ENCODE results near the gene SCYL1.
"Not testable (repeated sequence)": the region's sequence is repeated elsewhere in the genome, so short reads cannot be mapped to it uniquely, and the experiment has no call there.

SCYL1 gene

DNA sequence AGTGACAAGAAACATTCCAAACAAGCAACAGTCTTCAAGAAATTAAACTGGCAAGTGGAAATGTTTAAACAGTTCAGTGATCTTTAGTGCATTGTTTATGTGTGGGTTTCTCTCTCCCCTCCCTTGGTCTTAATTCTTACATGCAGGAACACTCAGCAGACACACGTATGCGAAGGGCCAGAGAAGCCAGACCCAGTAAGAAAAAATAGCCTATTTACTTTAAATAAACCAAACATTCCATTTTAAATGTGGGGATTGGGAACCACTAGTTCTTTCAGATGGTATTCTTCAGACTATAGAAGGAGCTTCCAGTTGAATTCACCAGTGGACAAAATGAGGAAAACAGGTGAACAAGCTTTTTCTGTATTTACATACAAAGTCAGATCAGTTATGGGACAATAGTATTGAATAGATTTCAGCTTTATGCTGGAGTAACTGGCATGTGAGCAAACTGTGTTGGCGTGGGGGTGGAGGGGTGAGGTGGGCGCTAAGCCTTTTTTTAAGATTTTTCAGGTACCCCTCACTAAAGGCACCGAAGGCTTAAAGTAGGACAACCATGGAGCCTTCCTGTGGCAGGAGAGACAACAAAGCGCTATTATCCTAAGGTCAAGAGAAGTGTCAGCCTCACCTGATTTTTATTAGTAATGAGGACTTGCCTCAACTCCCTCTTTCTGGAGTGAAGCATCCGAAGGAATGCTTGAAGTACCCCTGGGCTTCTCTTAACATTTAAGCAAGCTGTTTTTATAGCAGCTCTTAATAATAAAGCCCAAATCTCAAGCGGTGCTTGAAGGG lies 20.0 kb upstream of the SCYL1 start:
- no peak for DNase-seq (ENCODE audit: extremely low spot score)

DNA sequence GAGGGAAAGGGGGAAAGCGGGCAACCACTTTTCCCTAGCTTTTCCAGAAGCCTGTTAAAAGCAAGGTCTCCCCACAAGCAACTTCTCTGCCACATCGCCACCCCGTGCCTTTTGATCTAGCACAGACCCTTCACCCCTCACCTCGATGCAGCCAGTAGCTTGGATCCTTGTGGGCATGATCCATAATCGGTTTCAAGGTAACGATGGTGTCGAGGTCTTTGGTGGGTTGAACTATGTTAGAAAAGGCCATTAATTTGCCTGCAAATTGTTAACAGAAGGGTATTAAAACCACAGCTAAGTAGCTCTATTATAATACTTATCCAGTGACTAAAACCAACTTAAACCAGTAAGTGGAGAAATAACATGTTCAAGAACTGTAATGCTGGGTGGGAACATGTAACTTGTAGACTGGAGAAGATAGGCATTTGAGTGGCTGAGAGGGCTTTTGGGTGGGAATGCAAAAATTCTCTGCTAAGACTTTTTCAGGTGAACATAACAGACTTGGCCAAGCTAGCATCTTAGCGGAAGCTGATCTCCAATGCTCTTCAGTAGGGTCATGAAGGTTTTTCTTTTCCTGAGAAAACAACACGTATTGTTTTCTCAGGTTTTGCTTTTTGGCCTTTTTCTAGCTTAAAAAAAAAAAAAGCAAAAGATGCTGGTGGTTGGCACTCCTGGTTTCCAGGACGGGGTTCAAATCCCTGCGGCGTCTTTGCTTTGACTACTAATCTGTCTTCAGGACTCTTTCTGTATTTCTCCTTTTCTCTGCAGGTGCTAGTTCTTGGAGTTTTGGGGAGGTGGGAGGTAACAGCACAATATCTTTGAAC lies 19.2 kb upstream of the SCYL1 start:
- no peak for DNase-seq (ENCODE audit: extremely low spot score)
- ChIA-PET POLR2A (interaction anchor here (0.6 to 25.7 kb wide), 47 partner anchors 7 to 961 kb away, joined by 3 to 620 read pairs (median 5); partner anchors contain the start of genes CD248, DPF2, EHBP1L1 and FRMD8), CTCF (interaction anchor here (1.0 to 6.5 kb wide), 19 partner anchors 8 to 231 kb away, joined by 3 to 72 read pairs (median 4); partner anchors contain the start of genes DPF2, FAM89B and MALAT1)
- TF ChIP-seq, protein P1, sequence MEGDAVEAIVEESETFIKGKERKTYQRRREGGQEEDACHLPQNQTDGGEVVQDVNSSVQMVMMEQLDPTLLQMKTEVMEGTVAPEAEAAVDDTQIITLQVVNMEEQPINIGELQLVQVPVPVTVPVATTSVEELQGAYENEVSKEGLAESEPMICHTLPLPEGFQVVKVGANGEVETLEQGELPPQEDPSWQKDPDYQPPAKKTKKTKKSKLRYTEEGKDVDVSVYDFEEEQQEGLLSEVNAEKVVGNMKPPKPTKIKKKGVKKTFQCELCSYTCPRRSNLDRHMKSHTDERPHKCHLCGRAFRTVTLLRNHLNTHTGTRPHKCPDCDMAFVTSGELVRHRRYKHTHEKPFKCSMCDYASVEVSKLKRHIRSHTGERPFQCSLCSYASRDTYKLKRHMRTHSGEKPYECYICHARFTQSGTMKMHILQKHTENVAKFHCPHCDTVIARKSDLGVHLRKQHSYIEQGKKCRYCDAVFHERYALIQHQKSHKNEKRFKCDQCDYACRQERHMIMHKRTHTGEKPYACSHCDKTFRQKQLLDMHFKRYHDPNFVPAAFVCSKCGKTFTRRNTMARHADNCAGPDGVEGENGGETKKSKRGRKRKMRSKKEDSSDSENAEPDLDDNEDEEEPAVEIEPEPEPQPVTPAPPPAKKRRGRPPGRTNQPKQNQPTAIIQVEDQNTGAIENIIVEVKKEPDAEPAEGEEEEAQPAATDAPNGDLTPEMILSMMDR (IDR thresholded peaks at IDR 0.05; ENCODE audit: control extremely low read depth, extremely low read depth, low read depth, missing control alignments): no peak

More for the DNA sequence above, 20.0 kb upstream of the SCYL1 start:
- ChIA-PET CTCF (interaction anchor here (1.0 to 6.5 kb wide), 7 partner anchors 8 to 130 kb away, joined by 3 to 72 read pairs (median 4); no protein-coding TSS in a partner anchor), POLR2A (interaction anchor here (0.6 to 25.7 kb wide), 31 partner anchors 7 to 962 kb away, joined by 3 to 620 read pairs (median 6); partner anchors contain the start of genes DPF2, EHBP1L1, FRMD8 and MALAT1)
- TF ChIP-seq, protein P1 (IDR thresholded peaks at IDR 0.05; ENCODE audit: control extremely low read depth, extremely low read depth, low read depth, missing control alignments): no peak

DNA sequence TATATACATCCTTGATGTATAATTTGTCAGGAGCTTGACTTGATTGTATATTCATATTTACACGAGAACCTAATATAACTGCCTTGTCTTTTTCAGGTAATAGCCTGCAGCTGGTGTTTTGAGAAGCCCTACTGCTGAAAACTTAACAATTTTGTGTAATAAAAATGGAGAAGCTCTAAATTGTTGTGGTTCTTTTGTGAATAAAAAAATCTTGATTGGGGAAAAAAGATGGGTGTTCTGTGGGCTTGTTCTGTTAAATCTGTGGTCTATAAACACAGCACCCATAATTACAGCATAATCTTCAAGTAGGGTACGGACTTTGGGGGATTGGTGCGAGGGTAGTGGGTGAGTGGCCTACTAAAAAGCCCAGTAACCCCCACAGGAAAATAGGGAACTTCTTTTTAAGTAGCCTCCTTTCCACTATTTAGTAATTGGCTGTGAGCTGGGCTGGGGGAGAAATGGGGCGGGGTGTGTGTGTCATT lies 18.6 kb upstream of the SCYL1 start:
- POLR2A ChIA-PET: interaction anchor here (0.5 to 25.7 kb wide), 40 partner anchors 8 to 352 kb away, joined by 3 to 620 read pairs (median 5); partner anchors contain the start of genes DPF2, EHBP1L1, FRMD8 and MALAT1
- TF ChIP-seq, protein P1 (IDR thresholded peaks at IDR 0.05; ENCODE audit: control extremely low read depth, extremely low read depth, low read depth, missing control alignments): no peak
- CTCF ChIA-PET: interaction anchor here (1.0 to 6.5 kb wide), 18 partner anchors 9 to 231 kb away, joined by 3 to 72 read pairs (median 5); partner anchors contain the start of genes DPF2, FAM89B and MALAT1
- DNase-seq (ENCODE audit: extremely low spot score): no peak

DNA sequence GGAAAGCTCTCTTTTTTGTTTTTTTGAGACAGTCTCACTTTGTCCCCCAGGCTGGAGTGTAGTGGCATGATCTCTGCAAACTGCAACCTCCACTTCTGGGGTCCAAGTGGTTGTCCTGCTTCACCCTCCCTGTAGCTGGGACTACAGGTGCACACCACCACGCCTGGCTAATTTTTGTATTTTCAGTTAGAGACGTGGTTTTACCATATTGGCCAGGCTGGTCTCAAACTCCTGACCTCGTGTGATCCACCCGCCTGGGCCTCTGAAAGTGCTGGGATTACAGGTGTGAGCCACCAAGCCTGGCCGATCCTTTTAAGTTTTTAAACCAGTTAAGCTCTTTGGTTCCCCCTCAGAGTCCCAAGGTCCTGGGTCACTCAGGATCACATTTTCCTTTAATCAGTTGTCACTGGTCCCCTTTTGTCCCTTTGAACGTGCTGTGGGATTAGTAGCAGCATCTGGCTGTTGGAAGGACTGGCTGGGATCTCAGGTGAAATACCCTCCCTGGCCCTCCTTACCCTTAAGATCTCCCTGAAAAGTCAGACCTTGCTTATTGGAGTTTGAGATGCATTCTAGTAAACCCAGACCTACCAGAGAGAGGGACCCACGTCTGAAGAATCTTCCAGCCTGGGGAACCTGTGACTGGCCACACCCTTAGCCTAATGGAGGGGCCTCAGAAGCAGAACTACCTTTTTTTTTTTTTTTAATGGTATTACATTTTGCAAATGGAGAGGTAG lies 17.9 kb upstream of the SCYL1 start:
- DNase-seq (ENCODE audit: extremely low spot score): no peak
- ChIA-PET CTCF (interaction anchor here (0.8 to 6.5 kb wide), 18 partner anchors 9 to 232 kb away, joined by 3 to 72 read pairs (median 5); partner anchors contain the start of genes DPF2, FAM89B and MALAT1), POLR2A (interaction anchor here (0.5 to 25.7 kb wide), 39 partner anchors 9 to 352 kb away, joined by 3 to 620 read pairs (median 5); partner anchors contain the start of genes DPF2, EHBP1L1, FRMD8 and MALAT1)
- TF ChIP-seq, protein P1 (IDR thresholded peaks at IDR 0.05; ENCODE audit: control extremely low read depth, extremely low read depth, low read depth, missing control alignments): no peak

DNA sequence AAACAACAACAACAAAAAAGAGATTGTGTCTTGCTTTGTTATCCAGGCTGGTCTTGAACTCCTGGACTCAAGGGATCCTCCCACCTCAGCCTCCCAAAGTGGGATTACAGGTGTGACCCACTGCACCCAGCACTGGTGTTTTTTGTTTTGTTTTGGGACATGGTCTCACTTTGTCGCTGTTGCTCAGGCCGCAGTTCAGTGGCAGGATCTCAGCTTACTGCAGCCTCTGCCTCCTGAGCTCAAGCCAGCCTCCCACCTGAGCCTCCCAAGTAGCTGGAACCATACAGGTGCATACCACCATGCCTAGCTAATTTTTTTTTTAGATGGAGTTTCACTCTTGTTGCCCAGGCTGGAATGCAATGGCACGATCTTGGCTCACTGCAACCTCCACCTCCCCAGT lies 12.6 kb upstream of the SCYL1 start:
- ChIA-PET CTCF (interaction anchor here (0.9 to 1.5 kb wide), 8 partner anchors 13 to 197 kb away, joined by 3 to 5 read pairs (median 4); partner anchors contain the start of genes CDC42EP2 and SCYL1), POLR2A (interaction anchor here (0.5 kb wide), 1 partner anchor 92 kb away, joined by 9 read pairs; no protein-coding TSS in a partner anchor)
- not testable (repeated sequence) for DNase-seq (ENCODE audit: extremely low spot score)

Data from GM10248 (cell line).